GM12878 (cell line): Measurements from ENCODE around the gene TEPSIN. TPM values are rescaled to one million over a fixed set of nuclear protein-coding genes. Genes with fewer than 3 reads are reported as not detected.

ENCODE experiments used
- ATAC-seq: fragments of 200-7000 bp; cut with Tn5 transposase; 3 replicates; pipeline ENCODE4 v1.9.1; 2020; ENCODE audit warnings: mild to moderate bottlenecking, moderate library complexity
- BruUV-seq: library from RNA; stranded (reverse); fragments of 400-500 nt; replicated peaks from 2 replicates; lab custom pipeline; 2021; lab: Mats Ljungman, UMichigan
- CTCF ChIA-PET: fragments of 300-600 bp; sonication (Branson Sonifier 250); formaldehyde crosslinking; extraction: SDS; loops from one replicate; lab custom pipeline; 2021; ENCODE audit warnings: inconsistent platforms; lab: Yijun Ruan, JAX
- POLR2A ChIA-PET: fragments of 350-600 bp; formaldehyde crosslinking; extraction: SDS; loops from one replicate; lab custom pipeline; 2021; ENCODE audit warnings: inconsistent platforms; lab: Charles Lee
- RAD21 ChIA-PET: fragments of 300-600 bp; sonication (Branson Sonifier 250); formaldehyde crosslinking; loops from one replicate; lab custom pipeline; 2023; ENCODE audit warnings: antibody characterized with exemption; ENCODE audit not compliant: unreplicated experiment; lab: Charles Lee
- SMC1A ChIA-PET: fragments of 300-600 bp; sonication (Branson Sonifier 250); formaldehyde crosslinking; loops from one replicate; lab custom pipeline; 2023; ENCODE audit not compliant: unreplicated experiment, uncharacterized antibody; lab: Charles Lee
- DNase-seq: peaks from one replicate; pipeline ENCODE4 v3.0.0-alpha.2; 2011; ENCODE audit warnings: low read depth, low spot score
- FAIRE-seq: peaks from 3 replicates; lab custom pipeline; 2011; peaks lifted over from hg19 to GRCh38; lab: Jason Lieb, UNC
- H2AFZ ChIP-seq: 2 replicates; pipeline ENCODE4 v1.6.0; 2011; ENCODE audit warnings: low read depth, low read length, control low read depth; ENCODE audit not compliant: control insufficient read depth
- H3K27ac ChIP-seq: 2 replicates; pipeline ENCODE4 v1.5.1; 2011; ENCODE audit warnings: control low read depth; ENCODE audit not compliant: control insufficient read depth, insufficient read depth
- H3K27me3 ChIP-seq, 2 experiments: replicated peaks in 1 of 2; 2 replicates each; pipeline versions ENCODE4 v1.6.0 to v1.6.1; 2011; ENCODE audit warnings: low read length in 1 of 2; ENCODE audit not compliant: control insufficient read depth in 2 of 2, insufficient read depth in 2 of 2
- H3K36me3 ChIP-seq, 2 experiments: 2 replicates each; pipeline ENCODE4 v1.5.1; 2011; ENCODE audit warnings: low read length in 1 of 2; ENCODE audit not compliant: control insufficient read depth in 2 of 2, insufficient read depth in 2 of 2
- H3K4me1 ChIP-seq: 2 replicates; pipeline ENCODE4 v1.6.1; 2011; ENCODE audit warnings: mild to moderate bottlenecking, low read length, moderate library complexity, mixed read lengths; ENCODE audit not compliant: control insufficient read depth, insufficient read depth
- H3K4me2 ChIP-seq: 2 replicates; pipeline ENCODE4 v1.6.0; 2011; ENCODE audit warnings: control low read depth; ENCODE audit not compliant: control insufficient read depth, insufficient read depth
- H3K4me3 ChIP-seq: fragments of 200-600 bp; sonication (generic); 2 replicates; pipeline ENCODE4 v1.5.1; 2016
- H3K79me2 ChIP-seq: 2 replicates; pipeline ENCODE4 v1.6.0; 2011; ENCODE audit warnings: low read length; ENCODE audit not compliant: control insufficient read depth, insufficient read depth
- H3K9ac ChIP-seq: 2 replicates; pipeline ENCODE4 v1.8.0; 2011; ENCODE audit warnings: low read length, control low read depth, mixed read lengths; ENCODE audit not compliant: control insufficient read depth, insufficient read depth
- H3K9me3 ChIP-seq: replicated peaks from 3 replicates; pipeline ENCODE4 v1.5.1; 2011; ENCODE audit warnings: mild to moderate bottlenecking, low read length; ENCODE audit not compliant: control insufficient read depth, insufficient read depth
- H4K20me1 ChIP-seq: 2 replicates; pipeline ENCODE4 v1.6.0; 2011; ENCODE audit not compliant: control insufficient read depth, insufficient read depth
- CEBPB ChIP-seq, 2 experiments: fragments of 150-350 bp in 1 of 2; IDR thresholded peaks; 2 replicates each; pipeline ENCODE4 v1.6.1; 2012 to 2014; ENCODE audit warnings: low read depth in 2 of 2, low read length in 2 of 2, borderline replicate concordance in 1 of 2, inconsistent platforms in 1 of 2
- ETV6 ChIP-seq, 2 experiments: fragments of 450-650 bp in 1 of 2; IDR thresholded peaks in 1 of 2; conservative IDR thresholded peaks in 1 of 2; 2 replicates each; pipeline ENCODE4 v1.6.1; 2014; ENCODE audit warnings: antibody characterized with exemption in 1 of 2, borderline replicate concordance in 1 of 2, low read depth in 1 of 2, mild to moderate bottlenecking in 1 of 2, moderate library complexity in 1 of 2
- POLR2A ChIP-seq: IDR thresholded peaks from 2 replicates; pipeline ENCODE4 v1.6.1; 2011; ENCODE audit warnings: low read depth, mild to moderate bottlenecking, low read length
- POLR2AphosphoS5 ChIP-seq: IDR thresholded peaks from 2 replicates; pipeline ENCODE4 v1.6.1; 2011; ENCODE audit warnings: mild to moderate bottlenecking, low read length, inconsistent platforms
- SMAD5 ChIP-seq: IDR thresholded peaks from 2 replicates; pipeline ENCODE4 v1.6.1; 2016; ENCODE audit warnings: antibody characterized with exemption, low read depth
- SMC3 ChIP-seq: IDR thresholded peaks from 2 replicates; pipeline ENCODE4 v1.6.1; 2011; ENCODE audit warnings: low read length, improper control_type of control experiment, borderline replicate concordance
- WGBS: methylation state at CpG from one replicate; pipeline ENCODE4 v1.1.6; 2016; ENCODE audit warnings: low lambda C conversion rate; ENCODE audit not compliant: insufficient replicate concordance, insufficient coverage; ENCODE audit errors: missing lambda C conversion rate; 5-methylcytosine and 5-hydroxymethylcytosine counted together
- in situ Hi-C: fragments of 300-500 bp; cut with MboI; formaldehyde crosslinking; loops from 9 replicates; pipeline ENCODE4 v1.14.3; 2018; ENCODE audit warnings: mixed read lengths
- intact Hi-C: fragments of 100-400 bp; cut with micrococcal nuclease; formaldehyde crosslinking; loops from one replicate; pipeline ENCODE4 v1.14.2; 2022; ENCODE audit not compliant: unreplicated experiment
- polyA plus RNA-seq, 11 experiments: library from polyadenylated mRNA; depleted of rRNA in 4 of 11; unstranded in 6 of 11; stranded (reverse) in 5 of 11; fragments of >200 nt; fragmentation: Nextera tagmentation in 4 of 11; fragmentation: Illumina TruSeq in 1 of 11; extraction: Ambion mirVana in 4 of 11; extraction: Trizol in 1 of 11; gene quantifications; 1 replicate in 1 of 11; 2 replicates in 10 of 11; pipeline versions ENCODE4 v1.2.1 to v1.2.3, GENCODE V29; 2011 to 2016; ENCODE audit warnings: inconsistent platforms in 2 of 11, missing spikeins in 2 of 11, low read depth in 1 of 11
- total RNA-seq, 4 experiments: library from RNA; depleted of rRNA in 3 of 4; stranded (reverse); fragments of >200 nt in 3 of 4; fragmentation: Illumina TruSeq in 1 of 4; extraction: Trizol in 1 of 4; gene quantifications; 2 replicates each; pipeline versions ENCODE4 v1.2.1 to v1.2.3, GENCODE V29; 2013 to 2021
- TF ChIP-seq, protein P1 (sequence below): fragments of 450-650 bp; IDR thresholded peaks from 2 replicates; pipeline ENCODE4 v1.6.1; 2017; ENCODE audit warnings: borderline replicate concordance

TEPSIN gene
- total and polyA plus RNA-seq, 10 of the 15 experiments (the other 5 are each of a cell fraction or from before 2014, with no cell fraction given), result 0.87 to 36.7 (median 5.3) TPM

DNA sequence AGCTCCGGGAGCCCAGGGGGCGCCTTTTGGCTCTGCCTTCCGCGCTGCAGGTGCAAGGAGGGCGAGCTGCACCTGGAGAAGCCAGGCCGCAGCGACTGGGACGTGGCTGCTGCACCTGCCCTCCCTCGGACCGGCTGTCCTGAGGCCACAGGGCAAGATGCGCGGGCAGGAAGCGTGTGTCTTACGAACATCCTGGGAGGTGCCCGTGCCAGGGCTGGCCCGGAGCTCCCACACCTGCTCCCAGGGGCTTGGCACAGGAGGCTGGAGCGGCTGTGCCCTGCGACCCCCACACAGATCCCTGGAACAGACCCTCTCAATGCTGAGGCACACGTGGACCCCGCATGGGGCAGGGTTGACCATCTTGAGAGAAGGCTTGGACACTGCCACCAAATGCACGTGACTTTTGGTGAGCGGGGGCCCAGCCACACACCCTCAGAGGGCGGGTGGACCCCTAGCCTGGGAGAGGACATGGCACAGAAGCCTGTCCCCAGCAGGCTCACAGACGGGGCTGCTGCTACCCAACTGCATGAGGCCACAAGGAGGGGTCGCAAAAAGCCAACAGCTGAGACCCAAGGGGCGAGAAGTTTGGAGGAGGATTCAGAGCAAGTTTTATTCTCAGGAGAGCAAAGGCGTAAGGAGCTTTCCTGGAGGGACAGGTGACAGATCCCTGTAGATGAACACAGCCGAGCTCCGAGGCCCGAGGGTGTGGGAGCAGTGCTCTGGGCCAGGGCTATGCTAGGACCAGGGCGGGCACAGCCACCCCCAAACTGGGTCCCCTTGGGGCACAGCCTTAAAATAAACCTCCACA, 11.6 kb upstream of the TEPSIN start:
- FAIRE-seq, result no peak

DNA sequence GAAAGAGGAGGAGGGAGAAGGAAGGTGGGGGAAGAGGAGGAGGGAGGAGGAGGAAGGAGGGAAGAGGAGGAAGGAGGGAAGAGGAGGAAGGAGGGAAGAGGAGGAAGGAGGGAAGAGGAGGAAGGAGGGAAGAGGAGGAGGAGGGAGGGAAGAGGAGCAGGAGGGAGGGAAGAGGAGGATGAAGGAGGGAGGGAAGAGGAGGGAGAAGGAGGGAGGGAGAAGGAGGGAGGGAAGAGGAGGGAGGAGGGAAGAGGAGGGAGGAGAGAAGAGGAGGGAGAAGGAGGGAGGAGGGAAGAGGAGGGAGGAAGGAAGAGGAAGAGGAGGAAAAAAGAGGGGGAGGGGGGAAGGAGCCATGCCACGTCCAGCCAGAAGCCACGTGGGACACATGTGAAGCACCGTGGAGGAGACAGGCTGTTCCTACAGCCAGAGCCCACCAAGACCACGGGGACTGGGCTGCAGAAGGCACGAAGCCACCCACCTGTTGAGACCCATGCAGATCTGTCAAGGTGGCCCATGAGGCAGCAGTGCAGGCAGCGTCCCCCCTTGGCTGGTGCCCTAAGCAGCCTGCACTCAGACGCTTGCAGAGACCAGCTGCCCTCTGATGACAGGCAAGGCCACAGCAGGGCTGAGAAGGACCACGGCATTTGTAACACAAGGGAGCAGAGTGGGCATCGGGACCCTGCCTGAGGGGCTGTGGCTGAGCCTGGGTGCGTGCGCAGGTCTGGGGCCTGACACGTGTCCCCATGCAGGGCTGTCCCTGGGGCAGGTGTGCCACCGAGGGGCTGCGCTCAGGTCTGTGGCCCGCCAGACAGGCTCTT, 10.6 kb upstream of the TEPSIN start:
- POLR2A ChIA-PET, result no interaction called here
- H3K4me1 ChIP-seq, result peaks cover 15% of the 10 kb centered on the region
- CTCF ChIA-PET, result no interaction called here
- DNase-seq (no peak), FAIRE-seq (no peak), ATAC-seq (no peak)
- no peaks in the 10 kb centered on the region for H3K9me3 ChIP-seq
- intact Hi-C loops, result loop anchor here (5.0 to 10.0 kb wide), 2 partner anchors 265 to 353 kb away; partner anchors contain the start of gene ACTG1
- H2AFZ ChIP-seq, result no peak overlapping the region
- H3K27ac ChIP-seq, result no peak overlapping the region
- WGBS, result 91% methylated on average over 15 of the region's 15 CpGs
- peaks cover 2% of the 10 kb centered on the region in 2 experiments; a peak in 3 of 4 replicates for H3K36me3 ChIP-seq
- in situ Hi-C loops, result loop anchor here (25.0 kb wide), 1 partner anchor 237 kb away; no protein-coding TSS in a partner anchor
- H3K79me2 ChIP-seq, result no peaks in the 10 kb centered on the region
- RAD21 ChIA-PET, result no interaction called here
- H3K9ac ChIP-seq, result no peak overlapping the region
- H3K27me3 ChIP-seq, result no peaks in the 10 kb centered on the region
- no TSS peak for BruUV-seq
- TF ChIP-seq POLR2A (0 out of 2 replicates have a peak, but pooled peaks have one; percentile 5), POLR2AphosphoS5 (peak; percentile 25; the same call in 1 of the 2 replicates), SMAD5 (no peak), ETV6 (conservative IDR thresholded peaks at IDR 0.05 in 1 of 2, IDR thresholded peaks at IDR 0.05 in 1 of 2; ENCODE audit: borderline replicate concordance in 1 of 2, low read depth in 1 of 2) (no peak), SMC3 (no peak)
- TF ChIP-seq, protein P1, sequence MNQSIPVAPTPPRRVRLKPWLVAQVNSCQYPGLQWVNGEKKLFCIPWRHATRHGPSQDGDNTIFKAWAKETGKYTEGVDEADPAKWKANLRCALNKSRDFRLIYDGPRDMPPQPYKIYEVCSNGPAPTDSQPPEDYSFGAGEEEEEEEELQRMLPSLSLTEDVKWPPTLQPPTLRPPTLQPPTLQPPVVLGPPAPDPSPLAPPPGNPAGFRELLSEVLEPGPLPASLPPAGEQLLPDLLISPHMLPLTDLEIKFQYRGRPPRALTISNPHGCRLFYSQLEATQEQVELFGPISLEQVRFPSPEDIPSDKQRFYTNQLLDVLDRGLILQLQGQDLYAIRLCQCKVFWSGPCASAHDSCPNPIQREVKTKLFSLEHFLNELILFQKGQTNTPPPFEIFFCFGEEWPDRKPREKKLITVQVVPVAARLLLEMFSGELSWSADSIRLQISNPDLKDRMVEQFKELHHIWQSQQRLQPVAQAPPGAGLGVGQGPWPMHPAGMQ, result no peak
- TF ChIP-seq, all 136 proteins: peak for 2
- H4K20me1 ChIP-seq, result no peaks in the 10 kb centered on the region
- SMC1A ChIA-PET, result no interaction called here
- no peak overlapping the region for H3K4me2 ChIP-seq
- H3K4me3 ChIP-seq, result no peak overlapping the region

More for the DNA sequence above, 11.6 kb upstream of the TEPSIN start:
- peaks cover 4% of the 10 kb centered on the region for H3K4me1 ChIP-seq
- H3K27me3 ChIP-seq, result no peaks in the 10 kb centered on the region
- H3K9ac ChIP-seq, result no peak overlapping the region
- no peak overlapping the region for H2AFZ ChIP-seq
- in situ Hi-C loops, result no loop called here
- ChIA-PET RAD21 (no interaction called here), CTCF (interaction anchor here (1.6 kb wide), 1 partner anchor 234 kb away, joined by 6 read pairs; no protein-coding TSS in a partner anchor), POLR2A (no interaction called here)
- no peak overlapping the region for H3K27ac ChIP-seq
- BruUV-seq, result no TSS peak
- no peaks in the 10 kb centered on the region for H4K20me1 ChIP-seq
- DNase-seq, result no peak
- no peak for TF ChIP-seq CEBPB (IDR thresholded peaks at IDR 0.05; ENCODE audit: borderline replicate concordance in 1 of 2, low read depth in 2 of 2, low read length in 2 of 2)
- peak; percentile 17; the same call in 1 of the 2 replicates for TF ChIP-seq POLR2A
- TF ChIP-seq, all 136 proteins: peak for 1
- intact Hi-C loops, result loop anchor here (5.0 to 10.0 kb wide), 2 partner anchors 264 to 352 kb away; partner anchors contain the start of gene ACTG1
- no peaks in the 10 kb centered on the region for H3K9me3 ChIP-seq
- H3K4me3 ChIP-seq, result no peak overlapping the region
- 84% methylated on average over 24 of the region's 31 CpGs for WGBS
- peaks cover 2% of the 10 kb centered on the region in 2 experiments; a peak in 3 of 4 replicates for H3K36me3 ChIP-seq
- H3K4me2 ChIP-seq, result no peak overlapping the region
- no peaks in the 10 kb centered on the region for H3K79me2 ChIP-seq
- SMC1A ChIA-PET, result no interaction called here
- no peak for ATAC-seq
